Panc1 (cell line): ENCODE data around the gene FAAP100.

Experiments
- CTCF ChIP-seq: fragments of 450-650 bp; IDR thresholded peaks from 2 replicates; pipeline ENCODE4 v1.5.1; 2017; ENCODE audit warnings: mild to moderate bottlenecking
- POLR2AphosphoS5 ChIP-seq: IDR thresholded peaks from 2 replicates; pipeline ENCODE4 v1.6.1; 2012; ENCODE audit warnings: mild to moderate bottlenecking, low read depth, low read length, moderate library complexity
- REST ChIP-seq, 2 experiments: IDR thresholded peaks; 2 replicates each; pipeline ENCODE4 v1.6.1; 2011 to 2012; ENCODE audit warnings: low read depth in 2 of 2, control low read depth in 1 of 2, low read length in 1 of 2, mild to moderate bottlenecking in 1 of 2, moderate library complexity in 1 of 2; ENCODE audit not compliant: insufficient read depth in 1 of 2

DNA sequence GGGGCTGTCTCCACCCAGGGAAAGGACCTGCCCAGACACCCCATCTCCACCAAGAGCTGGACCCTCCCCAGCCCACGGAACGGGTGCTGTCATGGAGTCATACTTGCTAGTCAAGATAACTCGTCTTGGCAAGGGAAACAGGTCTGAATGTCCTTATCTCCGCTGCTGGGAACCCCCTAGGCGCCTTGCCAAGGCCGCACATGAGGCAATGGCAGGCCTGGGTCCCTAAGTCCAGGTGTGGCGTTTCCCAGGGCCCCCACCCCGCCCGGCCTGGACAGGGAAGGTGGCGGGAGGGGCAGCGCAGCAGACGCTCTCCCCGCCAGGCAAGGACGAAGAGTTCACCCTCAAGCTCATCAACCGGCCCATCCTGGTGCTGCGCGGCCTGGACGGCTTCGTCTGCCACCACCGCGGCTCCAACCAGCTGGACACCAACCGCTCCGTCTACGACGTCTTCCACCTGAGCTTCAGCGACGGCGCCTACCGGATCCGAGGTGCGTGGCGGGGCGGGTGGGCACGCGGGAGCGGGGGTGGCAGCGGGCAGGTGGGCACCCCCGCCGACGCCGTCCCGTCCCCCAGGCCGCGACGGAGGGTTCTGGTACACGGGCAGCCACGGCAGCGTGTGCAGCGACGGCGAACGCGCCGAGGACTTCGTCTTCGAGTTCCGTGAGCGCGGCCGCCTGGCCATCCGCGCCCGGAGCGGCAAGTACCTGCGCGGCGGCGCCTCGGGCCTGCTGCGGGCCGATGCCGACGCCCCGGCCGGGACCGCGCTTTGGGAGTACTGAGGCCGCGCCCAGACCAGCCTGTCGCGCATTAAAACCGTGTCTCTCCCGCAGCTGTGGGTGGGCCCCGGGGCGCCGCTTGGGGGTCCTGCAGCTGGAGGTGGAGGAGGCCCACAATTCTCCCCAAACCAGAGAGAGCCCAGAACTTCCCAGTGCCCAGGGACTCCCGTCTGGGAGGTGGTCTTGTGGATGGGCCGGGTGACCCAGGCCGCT, 15.6 kb downstream of the FAAP100 start:
- TF ChIP-seq CTCF (no peak), POLR2AphosphoS5 (peak; percentile 94), REST (IDR thresholded peaks at IDR 0.05; ENCODE audit: insufficient read depth in 1 of 2, low read depth in 2 of 2, low read length in 1 of 2) (0 out of 4 replicates have a peak, but pooled peaks of 1 of the 2 experiments have one; percentile 5)
